Measurements from ENCODE around the gene C1QTNF12.

GRCh38 chr1:1208713-1209433 lies 37.6 kb downstream of the C1QTNF12 start:
- TF ChIP-seq YY1 (IDR thresholded peaks at IDR 0.05; ENCODE audit: insufficient read depth, insufficient read length) (no peak), ZNF274 (IDR thresholded peaks at IDR 0.05; ENCODE audit: low read depth, low read length) (no peak)
